GM18507 (cell line): ENCODE results near the gene YEATS2.

Source experiments
- DNase-seq: peaks from one replicate; pipeline ENCODE4 v3.0.0; 2011; ENCODE audit warnings: low read depth; ENCODE audit not compliant: insufficient read length; ENCODE audit errors: extremely low spot score
- FAIRE-seq: peaks from 2 replicates; lab custom pipeline; 2011; peaks lifted over from hg19 to GRCh38; lab: Jason Lieb, UNC

YEATS2 gene

GRCh38 chr3:183824761-183825455 lies 127.3 kb downstream of the YEATS2 start:
- no peak for FAIRE-seq
- DNase-seq: no peak

- no peak for FAIRE-seq
- DNase-seq: peak; percentile 47
These were observed 128.0 kb downstream of the YEATS2 start, which contains the start of gene MAP6D1 for GRCh38 chr3:183825456-183826161. Gene MAP6D1, minus strand, starts transcription at chr3:183825577. Its CDS starts 30 bp downstream, at chr3:183825547.

DNA sequence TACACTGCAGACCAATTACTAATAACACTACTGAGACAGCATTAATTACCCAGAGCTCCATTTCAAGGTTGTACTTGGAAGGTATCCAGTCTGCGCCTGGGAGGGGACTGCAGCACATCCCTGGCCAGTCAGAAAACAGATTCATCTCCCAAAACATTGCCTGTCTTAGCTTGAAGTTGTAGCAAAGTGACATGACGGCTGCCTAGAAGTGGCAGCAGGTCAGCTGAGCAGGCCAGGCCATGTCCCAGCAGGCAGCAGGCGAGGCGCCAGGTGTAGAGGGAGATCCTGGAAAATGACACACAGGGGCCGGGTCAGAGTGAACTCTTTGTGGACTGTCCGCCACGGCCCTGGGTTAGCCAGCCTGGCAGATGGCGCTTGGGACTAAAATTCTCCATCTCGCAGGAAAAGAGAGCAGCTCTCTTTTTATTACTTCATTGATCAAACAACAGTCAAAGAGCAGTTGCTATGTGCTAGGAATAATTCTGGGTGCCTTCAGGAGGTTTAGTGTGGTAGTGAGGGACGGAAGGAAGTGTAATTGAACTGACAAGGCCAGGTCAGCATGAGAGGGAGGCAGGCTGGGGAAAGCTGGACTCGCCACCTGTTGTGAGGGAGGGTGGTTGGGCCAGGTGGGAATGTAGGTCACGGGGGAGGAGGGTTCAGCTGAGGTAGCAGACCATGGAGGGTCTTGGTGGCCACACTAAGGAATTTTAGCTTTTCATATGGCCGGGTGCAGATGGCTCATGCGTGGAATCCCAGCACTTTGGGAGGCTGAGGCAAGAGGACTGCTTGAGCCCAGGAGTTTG lies 129.1 kb downstream of the YEATS2 start:
- DNase-seq (no peak), FAIRE-seq (no peak)

- DNase-seq (no peak), FAIRE-seq (no peak)
These were observed 130.4 kb downstream of the YEATS2 start for GRCh38 chr3:183827809-183828537.

GRCh38 chr3:183828538-183828870 lies 130.9 kb downstream of the YEATS2 start:
- FAIRE-seq: no peak
- no peak for DNase-seq

DNA sequence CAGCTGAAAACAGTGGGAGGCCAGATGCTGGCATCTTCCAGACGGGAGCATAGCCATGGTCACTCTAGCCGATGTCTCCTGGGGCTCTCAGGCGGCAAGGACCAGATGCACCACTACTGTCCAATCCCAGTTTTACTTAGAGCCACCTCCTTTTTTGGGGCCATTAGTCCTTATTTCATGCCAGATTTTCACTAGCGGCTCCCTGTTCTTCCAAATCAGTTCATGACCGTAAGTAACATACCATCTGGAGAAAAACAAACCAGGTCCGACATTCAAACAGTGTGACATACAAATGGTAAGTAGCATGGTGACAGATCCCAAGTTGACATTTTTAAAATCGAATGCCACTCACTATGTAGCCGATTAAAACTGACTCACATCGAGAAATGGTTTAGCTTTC lies 131.9 kb downstream of the YEATS2 start:
- FAIRE-seq: no peak

DNA sequence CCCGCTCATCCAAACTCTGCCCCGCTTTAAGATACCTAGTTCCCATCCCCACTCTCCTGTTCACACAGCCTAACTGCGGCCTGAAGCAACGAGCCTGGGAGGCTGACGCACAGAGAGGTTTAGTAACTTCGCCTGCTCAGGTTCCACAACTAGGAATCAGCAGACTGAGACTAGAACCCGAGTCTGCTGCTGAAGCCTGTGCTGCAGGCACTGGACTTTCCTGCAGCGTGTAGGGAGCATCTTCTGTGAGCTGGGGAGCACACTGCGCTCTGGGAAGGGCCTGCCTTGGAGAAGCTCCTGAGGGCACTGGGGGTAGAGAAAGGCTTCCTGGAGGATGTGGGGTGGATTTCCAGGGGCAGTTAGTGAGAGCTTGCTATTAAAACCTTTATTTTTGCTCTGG lies 132.6 kb downstream of the YEATS2 start:
- DNase-seq: no peak
- no peak for FAIRE-seq

More for the DNA sequence above, 131.9 kb downstream of the YEATS2 start:
- no peak for DNase-seq

GRCh38 chr3:183833516-183833915 lies 135.9 kb downstream of the YEATS2 start:
- DNase-seq (no peak), FAIRE-seq (no peak)

DNA sequence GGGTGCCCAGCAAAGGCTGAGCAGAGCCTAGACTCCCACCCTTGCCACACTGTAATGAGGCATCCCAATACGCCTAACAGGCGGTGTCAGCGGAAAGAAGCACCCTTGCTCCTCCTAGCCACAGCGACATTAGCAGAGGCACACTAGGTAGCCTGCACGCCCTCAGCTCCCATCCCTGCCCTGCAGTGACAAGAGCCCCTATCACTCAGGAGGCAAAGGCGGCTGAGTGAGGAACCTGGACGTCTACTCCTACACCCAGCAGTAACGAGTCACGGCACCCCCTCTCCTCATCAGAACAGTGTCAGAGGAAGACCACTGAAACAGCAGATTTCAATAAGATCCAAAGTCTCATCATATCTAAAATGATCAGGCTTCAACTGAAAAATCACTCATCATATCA lies 139.8 kb downstream of the YEATS2 start:
- FAIRE-seq: no peak
- no peak for DNase-seq

DNA sequence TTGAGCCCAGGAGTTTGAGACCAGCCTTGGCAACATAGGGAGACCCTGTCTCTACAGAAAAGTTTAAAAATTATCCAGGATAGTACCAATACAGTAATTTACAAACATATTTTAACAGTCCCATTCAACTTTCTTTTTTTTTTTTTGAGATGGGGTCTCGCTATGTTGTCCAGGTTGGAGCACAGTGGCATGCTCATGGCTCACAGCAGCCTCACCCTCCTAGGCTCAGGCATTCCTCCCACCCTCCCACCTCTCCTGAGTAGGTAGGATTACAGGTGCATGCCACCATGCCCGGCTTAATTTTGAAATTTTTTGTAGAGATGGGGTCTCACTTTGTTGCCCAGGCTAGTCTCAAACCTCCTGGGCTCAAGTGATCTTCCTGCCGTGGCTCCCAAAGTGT lies 140.3 kb downstream of the YEATS2 start:
- no peak for DNase-seq
- no peak for FAIRE-seq

GRCh38 chr3:183839751-183840150 lies 142.2 kb downstream of the YEATS2 start:
- DNase-seq: no peak
- FAIRE-seq: no peak

- FAIRE-seq (no peak), DNase-seq (no peak)
These were observed 147.0 kb downstream of the YEATS2 start for GRCh38 chr3:183844606-183845005.

GRCh38 chr3:183845090-183845489 lies 147.5 kb downstream of the YEATS2 start:
- FAIRE-seq: no peak

GRCh38 chr3:183845608-183846288 lies 148.2 kb downstream of the YEATS2 start:
- DNase-seq: no peak
- FAIRE-seq: no peak

More at GRCh38 chr3:183845090-183845489, 147.5 kb downstream of the YEATS2 start:
- no peak for DNase-seq

DNA sequence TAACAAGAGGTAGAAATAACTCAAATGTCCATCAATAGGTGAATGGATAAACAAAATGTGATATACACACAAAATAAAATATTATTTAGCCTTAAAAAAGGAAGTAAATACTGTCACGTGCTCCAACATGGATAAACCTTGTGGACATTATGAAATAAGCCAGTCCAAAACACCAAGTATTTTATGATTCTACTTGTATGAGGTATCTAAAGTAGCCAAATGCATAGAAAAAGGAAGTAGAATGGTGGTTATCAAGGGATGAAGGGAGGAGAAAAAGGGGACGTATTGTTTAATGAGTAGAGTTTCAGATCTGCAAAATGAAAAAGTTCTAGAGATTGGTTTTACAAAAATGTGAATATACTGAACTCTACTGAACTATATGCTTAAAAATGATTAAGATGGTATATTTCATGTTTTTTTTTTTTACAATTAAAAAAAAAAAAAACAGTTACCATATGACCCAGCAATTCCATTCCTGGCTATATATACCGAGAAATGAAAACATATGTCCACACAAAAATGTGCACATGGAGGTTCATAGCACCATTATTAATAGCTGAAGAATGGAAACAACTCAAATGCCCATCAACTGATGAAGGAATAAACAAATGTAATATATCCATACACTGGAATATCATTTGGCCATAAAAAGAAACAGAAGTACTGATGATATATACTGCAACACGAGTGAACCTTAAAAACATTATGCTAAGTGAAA lies 156.9 kb downstream of the YEATS2 start:
- FAIRE-seq (no peak), DNase-seq (no peak)

- DNase-seq (no peak), FAIRE-seq (no peak)
These were observed 160.3 kb downstream of the YEATS2 start for GRCh38 chr3:183857863-183858262.
